ENCODE measurements around the gene LDHAL6A. TPM values are rescaled to one million over a fixed set of nuclear protein-coding genes. Genes with fewer than 3 reads are reported as not detected.
"Not testable (repeated sequence)": the region's sequence is repeated elsewhere in the genome, so short reads cannot be mapped to it uniquely, and the experiment has no call there.

Gene LDHAL6A
- not detected for total RNA-seq
- polyA plus RNA-seq: not detected
- long read RNA-seq, donor 1, partial matches to known transcripts: 171 of 171 reads
- long read RNA-seq, donor 1, other reads (novel, unspliced or antisense): 0 of 171 reads
- long read RNA-seq, donor 2: 0 reads
- long read RNA-seq, donor 3: 0 reads
- long read RNA-seq, donor 4: 0 reads
- long read RNA-seq, donor 5: 0 reads

- WGBS, 2 donors: 40 to 59% methylated on average over 39 to 47 of the region's 47 CpGs
- Histone ChIP-seq H3K27me3 (ENCODE audit: control insufficient read depth in 3 of 3, insufficient read depth in 3 of 3, low read length in 2 of 3) (peaks cover 0 to 4% (median 0%) of the 10 kb centered on the region in 3 donors), H3K4me3 (no peak within 1 kb of the TSS), H3K9me3 (ENCODE audit: control insufficient read depth in 4 of 4, insufficient read depth in 3 of 4, low read length in 3 of 4) (peaks cover 0 to 2% (median 0%) of the 10 kb centered on the region in 4 donors), H3K36me3 (ENCODE audit: control insufficient read depth in 4 of 4, insufficient read depth in 4 of 4, low read length in 4 of 4) (no peaks in the 10 kb centered on the region), H3K27ac (ENCODE audit: low read depth in 1 of 2, low read length in 1 of 2) (no peak within 1 kb of the TSS), H3K9ac (ENCODE audit: insufficient read depth in 1 of 2, low read length in 2 of 2) (no peak within 1 kb of the TSS), H3K4me1 (ENCODE audit: control insufficient read depth in 5 of 5, insufficient read depth in 5 of 5, low read length in 5 of 5) (no peaks in the 10 kb centered on the region)
- ATAC-seq (ENCODE audit: insufficient read depth, low FRiP score) (no peak), DNase-seq (no peak)
- no peak for TF ChIP-seq CTCF (IDR thresholded peaks at IDR 0.05; ENCODE audit: control extremely low read depth, extremely low read depth)
These were observed at the start of gene LDHAL6A for GRCh38 chr11:18455686-18456372. LDHAL6A (plus strand) TSS chr11:18455856; CDS start chr11:18456681, 825 bp downstream.

- not testable (repeated sequence) for H3K4me3 ChIP-seq; H3K27ac ChIP-seq (ENCODE audit: low read depth in 1 of 2, low read length in 1 of 2); ATAC-seq (ENCODE audit: insufficient read depth, low FRiP score); DNase-seq; H3K9me3 ChIP-seq (ENCODE audit: control insufficient read depth in 4 of 4, insufficient read depth in 3 of 4, low read length in 3 of 4); H3K4me1 ChIP-seq (ENCODE audit: control insufficient read depth in 5 of 5, insufficient read depth in 5 of 5, low read length in 5 of 5); H3K27me3 ChIP-seq (ENCODE audit: control insufficient read depth in 3 of 3, insufficient read depth in 3 of 3, low read length in 2 of 3); H3K9ac ChIP-seq (ENCODE audit: insufficient read depth in 1 of 2, low read length in 2 of 2)
- peaks cover 24 to 35% (median 28%) of the 10 kb centered on the region in 4 donors for H3K36me3 ChIP-seq (ENCODE audit: control insufficient read depth in 4 of 4, insufficient read depth in 4 of 4, low read length in 4 of 4)
- 57 to 73% methylated on average over 3 of the region's 3 CpGs for WGBS, 2 donors
These were observed 48.3 kb upstream of the LDHAL6A start for GRCh38 chr11:18407400-18407799.

- Histone ChIP-seq H3K4me3 (no peak overlapping the region), H3K36me3 (ENCODE audit: control insufficient read depth in 4 of 4, insufficient read depth in 4 of 4, low read length in 4 of 4) (peaks cover 20 to 30% (median 22%) of the 10 kb centered on the region in 4 donors), H3K27me3 (ENCODE audit: control insufficient read depth in 3 of 3, insufficient read depth in 3 of 3, low read length in 2 of 3) (no peaks in the 10 kb centered on the region), H3K27ac (ENCODE audit: low read depth in 1 of 2, low read length in 1 of 2) (no peak overlapping the region), H3K9me3 (ENCODE audit: control insufficient read depth in 4 of 4, insufficient read depth in 3 of 4, low read length in 3 of 4) (no peaks in the 10 kb centered on the region), H3K9ac (ENCODE audit: insufficient read depth in 1 of 2, low read length in 2 of 2) (no peak overlapping the region), H3K4me1 (ENCODE audit: control insufficient read depth in 5 of 5, insufficient read depth in 5 of 5, low read length in 5 of 5) (peaks cover 0 to 4% (median 0%) of the 10 kb centered on the region in 5 donors)
- no peak for DNase-seq
- ATAC-seq (ENCODE audit: insufficient read depth, low FRiP score): no peak
- no peak for TF ChIP-seq CTCF (IDR thresholded peaks at IDR 0.05; ENCODE audit: control extremely low read depth, extremely low read depth)
- 95 to 97% methylated on average over 9 of the region's 9 CpGs for WGBS, 2 donors
These were observed 46.9 kb upstream of the LDHAL6A start for GRCh38 chr11:18408558-18409291.

GRCh38 chr11:18416459-18416858, 39.2 kb upstream of the LDHAL6A start:
- no peak for DNase-seq
- TF ChIP-seq CTCF (IDR thresholded peaks at IDR 0.05; ENCODE audit: control extremely low read depth, extremely low read depth): no peak
- no peak overlapping the region for H3K4me3 ChIP-seq
- WGBS, 2 donors: 78 to 83% methylated on average over 3 of the region's 3 CpGs
- H3K27ac ChIP-seq (ENCODE audit: low read depth in 1 of 2, low read length in 1 of 2): no peak overlapping the region
- no peaks in the 10 kb centered on the region for H3K9me3 ChIP-seq (ENCODE audit: control insufficient read depth in 4 of 4, insufficient read depth in 3 of 4, low read length in 3 of 4)
- no peak for ATAC-seq (ENCODE audit: insufficient read depth, low FRiP score)
- no peak overlapping the region for H3K9ac ChIP-seq (ENCODE audit: insufficient read depth in 1 of 2, low read length in 2 of 2)
- no peaks in the 10 kb centered on the region for H3K27me3 ChIP-seq (ENCODE audit: control insufficient read depth in 3 of 3, insufficient read depth in 3 of 3, low read length in 2 of 3)
- no peaks in the 10 kb centered on the region for H3K36me3 ChIP-seq (ENCODE audit: control insufficient read depth in 4 of 4, insufficient read depth in 4 of 4, low read length in 4 of 4)
- peaks cover 0 to 4% (median 0%) of the 10 kb centered on the region in 5 donors for H3K4me1 ChIP-seq (ENCODE audit: control insufficient read depth in 5 of 5, insufficient read depth in 5 of 5, low read length in 5 of 5)

Measured in lung (tissue), 16 donors.